Right atrium auricular region (tissue), 2 donors: ENCODE results near the gene ATCAY. TPM values are rescaled to one million over a fixed set of nuclear protein-coding genes. Genes with fewer than 3 reads are reported as not detected.
"Not testable (repeated sequence)": the region's sequence is repeated elsewhere in the genome, so short reads cannot be mapped to it uniquely, and the experiment has no call there.

Source experiments
- DNase-seq: peaks from one replicate; pipeline ENCODE4 v3.0.0-alpha.2; 2019; ENCODE audit warnings: low spot score
- H3K27ac ChIP-seq, 2 donors: fragments of 200-600 bp; sonication (generic); 1 replicate in 1 of 2; 2 replicates in 1 of 2; pipeline ENCODE4 v1.5.1; 2016 to 2019
- H3K27me3 ChIP-seq, 2 donors: fragments of 200-600 bp; sonication (generic); one replicate each; pipeline versions ENCODE4 v1.5.1 to v1.6.0; 2017 to 2019
- H3K36me3 ChIP-seq: fragments of 200-600 bp; sonication (generic); one replicate; pipeline ENCODE4 v1.5.1; 2016
- H3K4me1 ChIP-seq, 2 donors: fragments of 200-600 bp; sonication (generic); one replicate each; pipeline versions ENCODE4 v1.5.1 to v1.6.0; 2017 to 2019
- H3K4me3 ChIP-seq, 2 donors: fragments of 200-600 bp; sonication (generic); 1 replicate in 1 of 2; 2 replicates in 1 of 2; pipeline ENCODE4 v1.5.1; 2017 to 2019; ENCODE audit warnings: mild to moderate bottlenecking in 1 of 2, moderate library complexity in 1 of 2
- H3K9me3 ChIP-seq, 2 donors: fragments of 200-600 bp; sonication (generic); one replicate each; pipeline ENCODE4 v1.5.1; 2019
- total RNA-seq, 2 donors: library from RNA; depleted of rRNA; stranded (reverse); fragments of >200 nt; gene quantifications; one replicate each; pipeline ENCODE4 v1.1.0, GENCODE V29; 2016
- TF ChIP-seq, protein P1 (sequence below), 2 donors: fragments of 200-600 bp; sonication (generic); IDR thresholded peaks; one replicate each; pipeline ENCODE4 v1.5.1; 2019; ENCODE audit warnings: antibody characterized with exemption in 2 of 2

Gene ATCAY
- total RNA-seq, 2 donors from 2014 or later = not detected

DNA sequence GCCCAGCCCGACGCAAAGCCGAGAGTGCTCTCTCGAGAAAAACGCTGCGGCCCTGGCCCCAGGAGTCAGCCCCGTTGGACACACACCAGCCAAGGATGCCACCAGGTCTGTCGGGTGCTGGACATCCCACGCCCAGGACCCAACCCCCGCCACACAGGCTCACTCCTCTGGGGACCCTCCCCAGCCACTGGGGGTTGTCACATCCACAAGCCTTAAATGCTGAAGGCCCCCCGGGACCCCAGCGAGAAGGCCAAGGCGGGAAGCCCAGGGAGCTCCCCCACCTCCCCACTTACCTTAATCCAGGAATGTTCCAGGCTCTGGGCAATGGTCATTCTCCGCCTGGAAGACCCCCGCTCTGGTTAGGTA lies 79.3 kb downstream of the ATCAY start:
- Histone ChIP-seq H3K27me3 (no peaks in the 10 kb centered on the region), H3K9me3 (no peaks in the 10 kb centered on the region), H3K27ac (peak overlapping the region; percentile 99 to 100), H3K36me3 (peaks cover 89% of the 10 kb centered on the region), H3K4me3 (no peak overlapping the region), H3K4me1 (peaks cover 0 to 18% of the 10 kb centered on the region in 2 donors)
- no peak for DNase-seq
- TF ChIP-seq, protein P1, sequence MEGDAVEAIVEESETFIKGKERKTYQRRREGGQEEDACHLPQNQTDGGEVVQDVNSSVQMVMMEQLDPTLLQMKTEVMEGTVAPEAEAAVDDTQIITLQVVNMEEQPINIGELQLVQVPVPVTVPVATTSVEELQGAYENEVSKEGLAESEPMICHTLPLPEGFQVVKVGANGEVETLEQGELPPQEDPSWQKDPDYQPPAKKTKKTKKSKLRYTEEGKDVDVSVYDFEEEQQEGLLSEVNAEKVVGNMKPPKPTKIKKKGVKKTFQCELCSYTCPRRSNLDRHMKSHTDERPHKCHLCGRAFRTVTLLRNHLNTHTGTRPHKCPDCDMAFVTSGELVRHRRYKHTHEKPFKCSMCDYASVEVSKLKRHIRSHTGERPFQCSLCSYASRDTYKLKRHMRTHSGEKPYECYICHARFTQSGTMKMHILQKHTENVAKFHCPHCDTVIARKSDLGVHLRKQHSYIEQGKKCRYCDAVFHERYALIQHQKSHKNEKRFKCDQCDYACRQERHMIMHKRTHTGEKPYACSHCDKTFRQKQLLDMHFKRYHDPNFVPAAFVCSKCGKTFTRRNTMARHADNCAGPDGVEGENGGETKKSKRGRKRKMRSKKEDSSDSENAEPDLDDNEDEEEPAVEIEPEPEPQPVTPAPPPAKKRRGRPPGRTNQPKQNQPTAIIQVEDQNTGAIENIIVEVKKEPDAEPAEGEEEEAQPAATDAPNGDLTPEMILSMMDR (IDR thresholded peaks at IDR 0.05) = no peak

DNA sequence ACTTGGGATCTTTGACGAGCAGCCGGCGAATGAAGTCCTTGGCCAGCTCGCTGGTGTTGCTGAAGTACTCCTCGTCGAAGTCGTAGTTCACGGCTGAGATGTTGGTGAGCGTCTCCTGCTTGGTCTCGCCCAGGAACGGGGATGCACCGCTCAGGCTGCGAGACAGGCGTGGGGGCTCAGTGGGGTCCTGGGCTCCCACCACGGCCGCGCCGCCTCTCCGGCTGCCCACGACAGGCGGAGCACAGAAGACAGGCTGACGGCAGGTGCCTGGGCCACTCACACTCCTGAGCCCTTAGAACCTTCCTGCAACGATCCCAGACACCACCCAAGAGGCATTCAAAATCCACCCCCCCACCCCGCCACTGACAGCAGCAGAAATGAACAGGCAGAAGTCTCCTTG lies 80.5 kb downstream of the ATCAY start:
- H3K27ac ChIP-seq = peak overlapping the region; percentile 99 to 100
- H3K4me3 ChIP-seq = no peak overlapping the region
- no peak for DNase-seq
- TF ChIP-seq, protein P1 (IDR thresholded peaks at IDR 0.05) = no peak
- H3K9me3 ChIP-seq = no peaks in the 10 kb centered on the region
- peaks cover 0 to 30% of the 10 kb centered on the region in 2 donors for H3K4me1 ChIP-seq
- H3K36me3 ChIP-seq = peaks cover 97% of the 10 kb centered on the region
- no peaks in the 10 kb centered on the region for H3K27me3 ChIP-seq

DNA sequence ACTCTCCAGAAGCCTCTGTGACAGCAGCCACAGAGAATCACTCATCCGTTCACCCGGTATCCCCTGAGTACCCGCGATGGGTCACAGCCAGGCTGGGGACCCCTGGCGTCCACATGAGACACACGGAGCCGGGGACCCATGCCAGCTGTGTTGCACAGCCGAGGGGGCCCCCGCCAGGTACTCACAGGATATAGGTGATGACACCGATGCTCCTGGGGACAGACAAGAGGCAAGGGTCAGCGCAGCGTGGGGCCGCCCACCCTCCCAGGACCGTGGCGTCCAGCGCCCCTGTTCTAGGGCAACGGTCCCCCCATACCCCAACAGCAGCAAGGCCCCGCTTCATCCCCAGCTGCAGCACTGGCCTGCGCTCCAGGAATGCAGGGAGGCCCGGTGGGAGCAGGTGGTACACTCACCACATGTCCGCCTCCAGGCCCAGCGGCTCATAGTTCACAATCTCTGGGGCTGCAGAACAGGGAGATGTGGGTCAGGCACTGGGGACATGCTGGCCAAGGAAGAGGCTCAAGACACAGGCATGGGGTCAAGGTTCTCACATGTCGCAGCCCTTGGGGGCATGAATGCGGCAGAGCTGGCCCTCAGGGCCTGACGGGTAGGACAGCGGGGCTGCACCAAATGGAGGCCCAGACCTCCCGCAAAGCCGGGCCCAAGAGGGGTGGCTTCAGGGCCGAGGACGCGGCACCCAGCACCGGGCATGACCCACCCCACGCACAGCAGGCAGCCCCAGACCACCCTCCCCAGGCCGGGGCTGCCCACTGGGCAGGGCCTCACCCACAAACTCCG lies 83.2 kb downstream of the ATCAY start:
- Histone ChIP-seq H3K4me3 (no peak overlapping the region), H3K4me1 (peaks cover 0 to 56% of the 10 kb centered on the region in 2 donors), H3K27me3 (no peaks in the 10 kb centered on the region), H3K27ac (peak overlapping the region; percentile 99 to 100), H3K9me3 (no peaks in the 10 kb centered on the region), H3K36me3 (peaks cover 98% of the 10 kb centered on the region)
- TF ChIP-seq, protein P1 (IDR thresholded peaks at IDR 0.05) = no peak
- DNase-seq = no peak

DNA sequence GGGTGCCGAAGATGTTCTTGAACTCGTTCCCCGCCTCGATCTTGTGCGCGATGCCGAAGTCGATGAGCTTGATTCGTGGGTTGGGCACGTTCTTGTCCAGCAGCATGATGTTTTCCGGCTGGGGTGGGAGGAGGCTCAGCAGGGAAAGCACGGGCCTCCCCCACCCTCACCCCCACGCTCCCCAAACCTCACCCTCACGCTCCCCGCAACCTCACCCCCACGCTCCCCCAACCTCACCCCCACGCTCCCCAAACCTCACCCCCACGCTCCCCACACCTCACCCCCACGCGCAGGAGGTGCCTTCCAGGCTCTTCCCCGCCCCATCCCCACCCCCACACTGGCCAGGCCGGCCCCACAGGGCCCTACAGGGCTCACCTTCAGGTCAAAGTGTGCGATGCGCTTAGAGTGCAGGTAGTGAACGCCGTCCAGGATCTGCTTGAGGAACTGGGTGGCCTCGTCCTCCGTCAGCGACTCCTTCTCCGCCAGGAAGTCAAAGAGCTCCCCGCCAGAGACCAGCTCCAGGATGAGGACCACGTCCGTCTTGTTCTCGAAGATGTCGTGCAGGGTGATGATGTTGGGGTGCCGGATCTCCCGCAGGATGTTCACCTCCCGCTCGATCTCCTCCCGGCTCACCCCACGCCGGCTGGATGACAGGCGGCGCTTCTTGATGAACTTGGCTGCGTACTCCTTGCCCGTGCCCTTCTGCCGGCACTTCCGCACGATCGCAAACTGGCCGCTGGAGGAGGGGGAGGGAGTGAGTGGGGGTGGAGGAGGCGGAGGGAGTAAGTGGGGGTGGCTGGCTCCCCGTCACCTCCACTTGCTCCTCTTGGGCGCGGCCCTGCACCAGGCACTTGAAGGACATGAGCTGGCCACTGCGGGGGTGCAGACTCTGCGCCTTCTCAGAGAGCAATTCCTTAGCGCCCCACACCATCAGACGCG lies 84.0 kb downstream of the ATCAY start:
- no peaks in the 10 kb centered on the region for H3K9me3 ChIP-seq
- peaks cover 93% of the 10 kb centered on the region for H3K36me3 ChIP-seq
- H3K4me3 ChIP-seq = no peak overlapping the region
- H3K4me1 ChIP-seq = peaks cover 0 to 65% of the 10 kb centered on the region in 2 donors
- H3K27me3 ChIP-seq = no peaks in the 10 kb centered on the region
- TF ChIP-seq, protein P1 (IDR thresholded peaks at IDR 0.05) = no peak
- DNase-seq = no peak
- peak overlapping the region; percentile 99 to 100 for H3K27ac ChIP-seq

DNA sequence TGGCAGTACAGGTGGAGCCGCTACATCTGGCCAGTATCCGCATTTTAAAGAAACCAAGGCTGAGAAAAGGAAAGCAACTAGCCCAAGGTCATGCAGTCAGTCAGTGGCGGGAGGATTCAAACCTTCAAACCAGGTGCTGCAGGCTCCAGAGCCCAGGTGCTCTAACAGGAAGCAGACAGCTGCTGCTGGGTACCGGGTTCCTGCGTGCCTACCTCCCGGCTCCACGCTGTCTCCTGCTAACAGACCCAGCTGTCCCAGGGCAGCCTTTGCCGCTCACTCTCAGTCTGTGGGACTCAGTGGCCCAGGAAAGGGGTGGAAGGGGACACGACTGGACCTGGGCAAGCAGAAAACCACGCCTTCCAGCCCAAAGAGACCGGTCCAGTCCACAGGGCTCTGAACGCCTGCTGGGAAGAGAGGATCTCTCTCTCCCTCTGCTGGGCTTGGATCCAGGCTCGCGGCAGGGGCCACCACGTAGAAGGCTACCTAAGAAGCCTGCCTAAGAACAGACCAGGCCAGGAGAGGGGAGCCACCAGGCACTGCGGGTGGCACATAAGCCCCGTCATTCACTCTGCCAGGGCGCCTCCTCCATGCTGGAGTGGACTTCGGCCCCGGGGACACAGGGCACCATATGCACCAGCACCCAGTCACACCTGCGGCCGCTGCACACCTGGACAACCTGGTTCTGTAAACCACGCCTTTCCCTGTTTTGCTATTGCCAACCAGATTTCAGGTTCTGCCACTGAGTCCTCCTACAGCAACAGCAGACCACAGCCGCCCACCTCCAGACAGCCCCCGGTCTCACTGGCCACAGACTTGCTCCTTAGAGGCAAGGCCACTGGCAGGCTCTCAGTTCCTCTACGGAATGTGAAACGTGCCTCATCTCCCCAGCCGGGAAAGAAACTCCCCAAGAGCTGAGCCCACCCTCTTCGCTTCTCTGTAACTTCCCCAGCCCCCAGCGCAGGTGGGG lies 85.8 kb downstream of the ATCAY start:
- DNase-seq = no peak
- peaks cover 75% of the 10 kb centered on the region for H3K36me3 ChIP-seq
- H3K9me3 ChIP-seq = no peaks in the 10 kb centered on the region
- no peaks in the 10 kb centered on the region for H3K27me3 ChIP-seq
- peaks cover 0 to 70% of the 10 kb centered on the region in 2 donors for H3K4me1 ChIP-seq
- peak overlapping the region in 1 of 2 donors; percentile 2 for H3K4me3 ChIP-seq
- H3K27ac ChIP-seq = peak overlapping the region; percentile 99 to 100
- TF ChIP-seq, protein P1 (IDR thresholded peaks at IDR 0.05) = no peak

DNA sequence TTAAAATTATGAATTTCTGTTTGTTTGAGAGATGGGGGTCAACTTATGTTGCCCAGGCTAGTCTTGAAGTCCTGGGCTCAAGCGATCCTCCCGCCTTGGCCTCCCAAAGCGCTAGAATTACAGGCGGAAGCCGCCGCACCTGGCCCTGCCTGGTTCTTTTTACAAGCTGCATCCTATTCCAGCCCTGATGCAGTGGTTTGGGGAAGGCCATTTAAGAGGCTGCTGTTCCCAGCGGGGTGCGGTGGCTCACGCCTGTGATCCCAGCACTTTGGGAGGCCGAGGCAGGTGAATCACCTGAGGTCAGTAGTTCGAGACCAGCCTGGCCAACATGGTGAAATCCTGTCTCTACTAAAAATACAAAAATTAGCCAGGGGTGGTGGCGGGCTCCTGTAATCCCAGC lies 87.5 kb downstream of the ATCAY start:
- Histone ChIP-seq H3K36me3 (peaks cover 59% of the 10 kb centered on the region), H3K4me1 (peaks cover 0 to 63% of the 10 kb centered on the region in 2 donors), H3K27ac (peak overlapping the region; percentile 99 to 100), H3K4me3 (peak overlapping the region in 1 of 2 donors; percentile 17)
- H3K9me3 ChIP-seq, DNase-seq, H3K27me3 ChIP-seq: not testable (repeated sequence)
